ENCODE measurements around the gene ZFHX3.

DNA sequence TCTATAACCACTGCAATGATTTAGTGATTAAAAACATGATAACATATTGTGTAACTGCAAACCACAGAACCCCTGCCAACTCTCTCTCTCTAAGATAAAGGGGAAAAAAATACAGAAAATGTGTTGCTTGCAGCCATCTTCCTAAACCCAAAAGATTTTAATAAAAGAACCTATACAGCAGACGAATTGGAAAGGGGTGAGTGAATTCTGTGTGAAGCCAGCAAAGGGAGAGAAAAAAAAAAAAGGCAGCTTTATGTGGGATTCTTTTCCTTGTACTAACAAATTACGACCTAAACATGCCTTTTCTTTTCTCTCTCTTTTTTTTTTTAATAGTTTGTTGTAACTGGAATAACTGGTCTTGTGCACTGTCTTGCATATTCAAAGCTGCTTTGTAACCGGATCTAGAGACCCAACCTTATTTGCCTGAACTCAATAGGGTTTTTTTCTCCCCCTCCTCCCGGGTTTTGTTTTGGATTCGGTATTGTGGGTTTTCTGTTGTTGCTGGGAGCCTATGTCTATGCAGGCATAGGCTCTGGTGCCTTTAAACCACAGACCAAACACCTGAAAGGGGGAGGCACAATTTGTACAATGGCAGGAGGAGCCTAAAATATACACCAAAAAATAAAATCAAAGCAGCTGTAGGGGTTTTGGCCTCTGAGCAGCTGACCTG is 7.0 kb upstream of the ZFHX3 start:
- TF ChIP-seq, protein P1, sequence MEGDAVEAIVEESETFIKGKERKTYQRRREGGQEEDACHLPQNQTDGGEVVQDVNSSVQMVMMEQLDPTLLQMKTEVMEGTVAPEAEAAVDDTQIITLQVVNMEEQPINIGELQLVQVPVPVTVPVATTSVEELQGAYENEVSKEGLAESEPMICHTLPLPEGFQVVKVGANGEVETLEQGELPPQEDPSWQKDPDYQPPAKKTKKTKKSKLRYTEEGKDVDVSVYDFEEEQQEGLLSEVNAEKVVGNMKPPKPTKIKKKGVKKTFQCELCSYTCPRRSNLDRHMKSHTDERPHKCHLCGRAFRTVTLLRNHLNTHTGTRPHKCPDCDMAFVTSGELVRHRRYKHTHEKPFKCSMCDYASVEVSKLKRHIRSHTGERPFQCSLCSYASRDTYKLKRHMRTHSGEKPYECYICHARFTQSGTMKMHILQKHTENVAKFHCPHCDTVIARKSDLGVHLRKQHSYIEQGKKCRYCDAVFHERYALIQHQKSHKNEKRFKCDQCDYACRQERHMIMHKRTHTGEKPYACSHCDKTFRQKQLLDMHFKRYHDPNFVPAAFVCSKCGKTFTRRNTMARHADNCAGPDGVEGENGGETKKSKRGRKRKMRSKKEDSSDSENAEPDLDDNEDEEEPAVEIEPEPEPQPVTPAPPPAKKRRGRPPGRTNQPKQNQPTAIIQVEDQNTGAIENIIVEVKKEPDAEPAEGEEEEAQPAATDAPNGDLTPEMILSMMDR (conservative IDR thresholded peaks at IDR 0.05; ENCODE audit: low read depth, low read length) = no peak
- TF ChIP-seq EZH2 (IDR thresholded peaks at IDR 0.05; ENCODE audit: borderline replicate concordance, low read depth, low read length, poor library complexity, severe bottlenecking) = no peak

Data from A673 (cell line).